ENCODE data around the gene METTL3. TPM values are rescaled to one million over a fixed set of nuclear protein-coding genes. Genes with fewer than 3 reads are reported as not detected.

The METTL3 gene
- total and polyA plus RNA-seq, 2 of the 13 experiments (the other 11 are each of a cell fraction or from before 2014, with no cell fraction given) = 123 to 130 TPM

- TF ChIP-seq TERF1 (CRISPR knock-in tag; IDR thresholded peaks at IDR 0.05) = no peak
- no peak for TF ChIP-seq ZBTB37 (CRISPR knock-in tag; IDR thresholded peaks at IDR 0.05)
- no peak; the same call in 1 of the 2 replicates for TF ChIP-seq ZSCAN9 (CRISPR knock-in tag; IDR thresholded peaks at IDR 0.05; ENCODE audit: borderline replicate concordance)
- TF ChIP-seq AKNA (CRISPR knock-in tag; IDR thresholded peaks at IDR 0.05; ENCODE audit: borderline replicate concordance) = no peak
- TF ChIP-seq HOXD1 (CRISPR knock-in tag; IDR thresholded peaks at IDR 0.05) = no peak; the same call in 1 of the 2 replicates
- peak; percentile 91 for TF ChIP-seq POGK (CRISPR knock-in tag; conservative IDR thresholded peaks at IDR 0.05)
These were observed 55.0 kb downstream of the METTL3 start, which contains the start of gene CHD8 (continued) for GRCh38 chr14:21455912-21456667.
